ENCODE measurements around the gene ATG2B. TPM values are rescaled to one million over a fixed set of nuclear protein-coding genes. Genes with fewer than 3 reads are reported as not detected.

ATG2B gene
- total RNA-seq, 2 donors from 2014 or later = 24.5 to 43.3 TPM

DNA sequence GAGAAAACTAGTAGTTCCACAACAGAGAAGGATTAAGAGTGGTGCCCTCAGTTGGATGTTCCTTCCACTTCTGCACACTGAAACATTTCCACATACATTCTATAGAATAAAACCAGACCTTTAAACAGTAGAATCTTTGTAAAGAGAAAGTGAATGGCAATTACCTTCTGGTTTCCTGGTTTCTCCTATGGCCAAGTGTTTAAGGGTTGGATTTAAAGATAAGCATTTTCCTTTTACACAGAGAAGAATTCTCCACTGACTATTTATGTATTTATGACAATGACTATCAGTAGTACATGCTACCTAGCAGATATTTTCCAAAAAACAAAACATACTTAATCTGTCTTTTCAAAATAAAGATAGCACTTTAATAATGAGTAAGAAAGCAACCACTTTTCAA, 3.2 kb downstream of the ATG2B start:
- no peaks in the 10 kb centered on the region for H3K36me3 ChIP-seq
- H3K4me3 ChIP-seq = no peak overlapping the region
- peaks cover 4% of the 10 kb centered on the region for H3K4me1 ChIP-seq (replicated peaks)
- DNase-seq (ENCODE audit: low spot score) = no peak
- no peak overlapping the region for H3K27ac ChIP-seq
- H3K9me3 ChIP-seq = no peaks in the 10 kb centered on the region
- TF ChIP-seq POLR2A (IDR thresholded peaks at IDR 0.05) (no peak), POLR2AphosphoS5 (IDR thresholded peaks at IDR 0.05) (no peak), CTCF (IDR thresholded peaks at IDR 0.05) (no peak)
- no peaks in the 10 kb centered on the region for H3K27me3 ChIP-seq (replicated peaks; ENCODE audit: insufficient read depth)
- intact Hi-C loops (cut with DNase I) = loop anchor here (10.0 kb wide), 1 partner anchor 825 kb away; the partner anchor contains the start of gene GLRX5

DNA sequence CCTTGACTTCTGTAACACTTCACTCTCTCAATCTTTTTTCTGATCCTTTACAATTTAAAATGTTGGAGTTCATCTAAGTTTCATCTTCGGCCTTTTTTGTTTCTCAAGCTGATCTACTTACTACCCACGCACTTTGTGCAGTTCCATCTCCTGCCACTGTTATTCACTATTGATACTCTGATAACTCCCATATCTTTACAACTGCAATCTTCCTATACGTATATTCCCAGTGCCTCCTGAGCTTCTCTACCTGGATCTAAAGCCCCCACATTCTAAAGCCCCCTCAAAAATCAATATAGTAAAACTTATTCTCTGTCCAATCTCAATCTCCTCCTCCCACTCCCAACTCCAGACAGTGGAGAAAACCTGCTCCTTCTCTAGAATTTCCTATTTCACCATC, 5.9 kb downstream of the ATG2B start:
- Histone ChIP-seq H3K9me3 (no peaks in the 10 kb centered on the region), H3K4me1 (replicated peaks) (peaks cover 4% of the 10 kb centered on the region), H3K4me3 (no peak overlapping the region), H3K27me3 (replicated peaks; ENCODE audit: insufficient read depth) (no peaks in the 10 kb centered on the region), H3K36me3 (no peaks in the 10 kb centered on the region), H3K27ac (no peak overlapping the region)
- 88% methylated on average over 3 of the region's 3 CpGs for WGBS
- intact Hi-C loops (cut with DNase I) = no loop called here
- DNase-seq (ENCODE audit: low spot score) = no peak
- no peak for TF ChIP-seq POLR2A (IDR thresholded peaks at IDR 0.05)
- TF ChIP-seq POLR2AphosphoS5 (IDR thresholded peaks at IDR 0.05) = no peak
- TF ChIP-seq CTCF (IDR thresholded peaks at IDR 0.05) = no peak

- Histone ChIP-seq H3K27me3 (replicated peaks; ENCODE audit: insufficient read depth) (no peaks in the 10 kb centered on the region), H3K36me3 (no peaks in the 10 kb centered on the region), H3K9me3 (no peaks in the 10 kb centered on the region), H3K4me3 (no peak overlapping the region), H3K4me1 (replicated peaks) (no peaks in the 10 kb centered on the region), H3K27ac (no peak overlapping the region)
- intact Hi-C loops (cut with DNase I) = no loop called here
- no peak for DNase-seq (ENCODE audit: low spot score)
- WGBS = 95% methylated on average over 4 of the region's 4 CpGs
- TF ChIP-seq CTCF (IDR thresholded peaks at IDR 0.05) (no peak), POLR2A (IDR thresholded peaks at IDR 0.05) (no peak), POLR2AphosphoS5 (IDR thresholded peaks at IDR 0.05) (no peak)
These were observed 8.9 kb downstream of the ATG2B start for GRCh38 chr14:96354246-96354645.

DNA sequence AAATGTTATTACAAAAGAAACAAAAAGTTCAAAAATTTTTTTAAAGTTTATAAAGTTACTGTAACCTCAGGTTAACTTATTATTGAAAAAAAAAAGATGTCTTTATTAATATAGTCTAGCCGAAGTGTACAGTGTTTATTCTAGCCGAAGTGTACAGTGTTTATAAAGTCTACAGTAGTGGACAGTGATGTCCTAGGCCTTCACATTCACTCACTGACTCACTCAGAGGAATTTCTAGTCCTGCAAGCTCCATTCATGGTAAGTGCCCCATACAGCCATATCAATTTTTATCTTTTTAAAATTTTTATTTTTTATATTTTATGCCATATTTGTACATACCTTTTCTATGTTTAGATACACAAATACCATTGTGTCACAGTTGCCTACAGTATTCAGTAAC, 10.4 kb downstream of the ATG2B start:
- Histone ChIP-seq H3K4me1 (replicated peaks) (no peaks in the 10 kb centered on the region), H3K9me3 (no peaks in the 10 kb centered on the region), H3K27ac (no peak overlapping the region), H3K4me3 (no peak overlapping the region), H3K36me3 (no peaks in the 10 kb centered on the region), H3K27me3 (replicated peaks; ENCODE audit: insufficient read depth) (no peaks in the 10 kb centered on the region)
- TF ChIP-seq POLR2AphosphoS5 (IDR thresholded peaks at IDR 0.05) = no peak
- no peak for TF ChIP-seq POLR2A (IDR thresholded peaks at IDR 0.05)
- TF ChIP-seq CTCF (IDR thresholded peaks at IDR 0.05) = no peak
- DNase-seq (ENCODE audit: low spot score) = no peak
- 40% methylated on average over 2 of the region's 2 CpGs for WGBS
- intact Hi-C loops (cut with DNase I) = no loop called here

DNA sequence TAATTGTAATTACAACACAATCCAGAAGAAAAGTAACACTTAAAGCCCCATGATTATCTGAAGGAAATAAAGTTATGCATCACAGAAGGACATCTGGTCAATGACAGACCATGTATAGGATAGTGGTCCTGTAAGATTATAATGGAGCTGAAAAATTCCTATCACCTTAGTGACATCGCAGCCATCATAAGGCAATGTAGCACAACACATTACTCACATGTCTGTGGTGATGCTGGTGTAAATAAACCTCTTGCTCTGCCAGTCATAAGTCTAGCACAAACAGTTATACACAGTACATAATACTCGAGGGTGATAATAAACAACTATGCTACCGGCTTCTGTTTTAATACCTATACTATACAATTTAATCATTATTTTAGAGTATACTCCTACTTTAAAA, 11.2 kb downstream of the ATG2B start:
- TF ChIP-seq POLR2A (IDR thresholded peaks at IDR 0.05) = no peak
- TF ChIP-seq CTCF (IDR thresholded peaks at IDR 0.05) = no peak
- no peak for TF ChIP-seq POLR2AphosphoS5 (IDR thresholded peaks at IDR 0.05)
- Histone ChIP-seq H3K9me3 (no peaks in the 10 kb centered on the region), H3K4me1 (replicated peaks) (no peaks in the 10 kb centered on the region), H3K27me3 (replicated peaks; ENCODE audit: insufficient read depth) (no peaks in the 10 kb centered on the region), H3K36me3 (no peaks in the 10 kb centered on the region), H3K4me3 (no peak overlapping the region), H3K27ac (no peak overlapping the region)
- intact Hi-C loops (cut with DNase I) = no loop called here
- WGBS = 67% methylated on average over 3 of the region's 3 CpGs
- DNase-seq (ENCODE audit: low spot score) = no peak

All from prostate gland (tissue), 2 donors.